GM21723 (cell line): ENCODE results near the gene KIF11.
A peak's percentile ranks its signal among the peaks of the same experiment; 100 is the strongest.
"Not testable (repeated sequence)": the region's sequence is repeated elsewhere in the genome, so short reads cannot be mapped to it uniquely, and the experiment has no call there.

Experiments used
- ATAC-seq: cut with Tn5 transposase; IDR thresholded peaks from one replicate; pipeline ENCODE4 v1.9.1; 2021; ENCODE audit warnings: mild to moderate bottlenecking, moderate library complexity; ENCODE audit not compliant: unreplicated experiment

KIF11 gene

DNA sequence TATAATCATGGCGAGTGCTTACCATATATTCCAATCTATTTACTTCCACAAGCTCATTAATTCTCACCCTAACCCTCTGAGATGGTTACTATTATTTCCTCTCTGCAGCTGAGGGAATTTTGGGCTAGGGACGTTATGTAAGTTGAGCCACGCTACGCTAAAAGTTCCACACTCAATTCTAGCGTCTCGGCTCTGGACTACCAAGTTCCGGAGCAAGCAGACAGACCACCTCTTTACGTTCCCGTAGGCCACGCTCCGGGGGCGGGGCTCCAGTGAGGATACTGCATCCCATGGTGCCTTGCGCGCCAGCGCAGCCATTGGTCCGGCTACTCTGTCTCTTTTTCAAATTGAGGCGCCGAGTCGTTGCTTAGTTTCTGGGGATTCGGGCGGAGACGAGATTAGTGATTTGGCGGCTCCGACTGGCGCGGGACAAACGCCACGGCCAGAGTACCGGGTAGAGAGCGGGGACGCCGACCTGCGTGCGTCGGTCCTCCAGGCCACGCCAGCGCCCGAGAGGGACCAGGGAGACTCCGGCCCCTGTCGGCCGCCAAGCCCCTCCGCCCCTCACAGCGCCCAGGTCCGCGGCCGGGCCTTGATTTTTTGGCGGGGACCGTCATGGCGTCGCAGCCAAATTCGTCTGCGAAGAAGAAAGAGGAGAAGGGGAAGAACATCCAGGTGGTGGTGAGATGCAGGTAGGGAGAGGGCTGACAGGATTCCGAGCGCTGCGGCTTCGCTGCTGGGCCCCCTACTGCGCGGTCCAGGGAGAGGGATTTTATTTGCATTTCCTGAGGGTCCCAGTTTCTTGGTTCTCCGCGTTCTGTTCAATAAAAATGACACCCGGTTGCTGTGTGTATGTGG, at the start of gene KIF11:
Gene KIF11, plus strand, starts transcription at position 370 of the 858 bp plus-strand sequence. Its CDS starts 246 bp downstream, at position 616.
- ATAC-seq, result peak; percentile 73

GRCh38 chr10:92544296-92544695, 48.6 kb upstream of the KIF11 start:
- peak; percentile 56 for ATAC-seq

GRCh38 chr10:92545556-92545955, 47.4 kb upstream of the KIF11 start:
- ATAC-seq, result no peak

GRCh38 chr10:92547676-92548075, 45.3 kb upstream of the KIF11 start:
- no peak for ATAC-seq

DNA sequence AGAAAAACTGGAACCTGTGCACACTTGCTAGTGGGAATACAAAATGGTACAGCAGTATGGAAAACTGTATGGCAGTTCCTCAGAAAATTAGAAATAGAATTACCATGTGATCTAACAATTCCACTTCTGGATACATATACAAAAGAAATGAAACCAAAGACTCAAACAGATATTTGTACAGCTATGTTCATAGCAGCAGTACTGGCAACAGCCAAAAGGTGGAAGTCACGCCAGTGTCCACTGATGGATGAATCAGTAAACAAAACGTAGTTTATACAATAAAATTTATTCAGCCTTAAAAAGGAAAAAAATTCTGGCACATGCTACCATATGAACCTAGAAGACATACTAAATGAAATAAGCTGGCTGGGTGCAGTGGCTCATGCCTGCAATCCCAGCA, 42.0 kb upstream of the KIF11 start:
- no peak for ATAC-seq

DNA sequence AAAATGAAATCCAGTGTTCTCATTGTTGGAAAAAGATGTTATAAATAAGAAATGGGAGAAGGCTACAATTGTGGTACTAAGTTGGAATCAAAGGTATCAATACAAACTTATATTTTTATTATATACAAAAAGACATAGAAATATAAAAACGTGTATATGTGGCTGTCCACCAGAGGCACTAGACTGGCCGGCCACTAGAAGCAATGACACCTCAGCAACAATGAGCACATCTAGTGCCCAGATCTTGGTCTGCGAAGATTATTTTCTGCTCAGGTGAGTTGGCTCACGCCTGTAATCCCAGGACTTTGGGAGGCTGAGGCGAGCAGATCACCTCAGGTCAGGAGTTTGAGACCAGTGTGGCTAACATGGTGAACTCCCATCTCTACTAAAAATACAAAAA, 40.6 kb upstream of the KIF11 start:
- ATAC-seq, result no peak

DNA sequence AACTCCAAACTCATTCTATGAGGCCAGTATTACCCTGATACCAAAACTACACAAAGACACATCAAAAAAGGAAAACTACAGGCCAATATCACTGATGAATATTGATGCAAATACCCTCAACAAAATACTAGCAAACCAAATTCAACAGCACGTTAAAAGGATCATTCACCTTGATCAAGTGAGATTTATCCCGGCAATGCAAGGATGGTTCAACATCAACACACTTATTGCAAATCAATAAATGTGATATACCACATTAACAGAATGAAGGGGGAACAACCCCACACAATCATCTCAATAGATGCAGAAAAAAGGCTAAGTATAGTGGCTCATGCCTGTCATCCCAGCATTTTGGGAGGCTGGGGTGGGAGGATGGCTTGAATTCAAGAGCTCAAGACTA, 39.0 kb upstream of the KIF11 start:
- ATAC-seq, result no peak

GRCh38 chr10:92559046-92559445, 33.9 kb upstream of the KIF11 start:
- no peak for ATAC-seq

GRCh38 chr10:92562424-92562823, 30.5 kb upstream of the KIF11 start:
- ATAC-seq, result no peak

- peak; percentile 71 for ATAC-seq
Measured at GRCh38 chr10:92567952-92568600, 24.9 kb upstream of the KIF11 start.

GRCh38 chr10:92569071-92569470, 23.9 kb upstream of the KIF11 start:
- no peak for ATAC-seq

GRCh38 chr10:92569663-92570062, 23.3 kb upstream of the KIF11 start:
- not testable (repeated sequence) for ATAC-seq

DNA sequence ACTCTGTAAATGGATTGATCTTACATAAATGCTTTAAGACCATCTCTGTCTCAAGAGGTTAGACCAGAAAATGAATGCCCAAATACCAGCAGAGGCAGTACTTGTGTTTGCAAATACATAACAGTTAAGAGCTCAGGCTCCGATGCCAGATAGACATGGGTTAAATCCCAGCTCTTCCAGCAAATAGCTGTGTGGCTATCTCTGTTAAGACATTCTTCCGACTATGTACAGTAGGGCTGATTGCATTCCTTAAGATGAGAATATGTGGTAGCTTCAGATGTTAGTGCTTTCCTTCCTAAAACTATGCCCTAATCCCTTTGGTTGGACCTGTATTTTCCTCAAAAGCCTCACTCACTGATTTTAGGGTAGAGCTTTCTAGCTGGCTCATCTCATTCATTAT, 21.3 kb upstream of the KIF11 start:
- ATAC-seq, result no peak

- ATAC-seq, result no peak
Measured at GRCh38 chr10:92572362-92573090, 20.4 kb upstream of the KIF11 start.

GRCh38 chr10:92573091-92573797, 19.7 kb upstream of the KIF11 start:
- peak; percentile 29 for ATAC-seq

GRCh38 chr10:92573798-92574547, 19.0 kb upstream of the KIF11 start, which contains the start of gene IDE:
Gene IDE (minus strand): TSS chr10:92574093. CDS start chr10:92574019, 74 bp downstream.
- peak; percentile 73 for ATAC-seq

DNA sequence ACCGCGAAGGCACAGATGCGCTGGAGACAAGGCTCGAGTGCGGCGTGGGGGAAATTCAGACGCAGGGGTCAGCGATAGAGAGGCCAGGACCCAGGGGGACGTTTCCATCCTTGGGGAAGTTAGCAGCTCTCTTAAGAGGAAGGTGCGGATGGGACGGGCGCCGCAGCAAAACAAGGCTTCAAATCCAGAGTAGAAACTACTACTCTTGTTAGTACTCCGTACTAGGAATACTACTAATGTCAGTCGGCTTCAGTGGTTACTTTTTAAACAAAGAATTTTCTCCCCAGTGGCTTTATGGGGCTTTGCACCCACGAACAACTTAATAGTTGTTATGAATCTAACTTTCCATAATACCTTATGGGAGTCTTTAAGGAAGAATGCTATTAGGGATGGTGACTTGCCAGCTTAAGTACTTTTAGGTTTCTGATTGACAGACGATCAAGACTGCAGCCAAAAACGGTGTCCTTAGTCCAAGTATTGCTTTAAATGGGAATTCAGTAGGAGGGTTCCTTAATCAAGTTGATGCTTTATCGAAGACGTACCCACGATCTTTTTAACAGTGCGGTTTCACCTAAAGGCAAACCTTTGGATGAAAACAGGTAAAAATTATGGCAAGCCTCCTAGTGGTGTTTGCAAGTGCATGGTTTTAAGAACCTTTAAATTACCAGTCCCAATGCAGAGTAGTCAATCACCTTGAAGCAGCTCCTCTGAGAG, 18.2 kb upstream of the KIF11 start:
- peak; percentile 19 for ATAC-seq

- ATAC-seq, result no peak
Measured at GRCh38 chr10:92575961-92576360, 17.0 kb upstream of the KIF11 start.

- ATAC-seq, result not testable (repeated sequence)
Measured at GRCh38 chr10:92582347-92582746, 10.6 kb upstream of the KIF11 start.
